GM19372 (cell line): Measurements from ENCODE around the gene ARHGAP19.
A peak's percentile ranks its signal among the peaks of the same experiment; 100 is the strongest.

ENCODE experiments used
- ATAC-seq: cut with Tn5 transposase; IDR thresholded peaks from one replicate; pipeline ENCODE4 v1.9.1; 2021; ENCODE audit warnings: mild to moderate bottlenecking, low read depth, moderate library complexity; ENCODE audit not compliant: unreplicated experiment

Gene ARHGAP19

GRCh38 chr10:97323501-97323900, 31.1 kb upstream of the ARHGAP19 start:
- no peak for ATAC-seq

GRCh38 chr10:97321804-97322190, 29.4 kb upstream of the ARHGAP19 start:
- no peak for ATAC-seq

- ATAC-seq = no peak
Observed at GRCh38 chr10:97321032-97321803, 28.8 kb upstream of the ARHGAP19 start.

GRCh38 chr10:97320480-97321031, 28.1 kb upstream of the ARHGAP19 start:
- no peak for ATAC-seq

GRCh38 chr10:97319671-97320479, 27.4 kb upstream of the ARHGAP19 start:
- ATAC-seq = no peak

- ATAC-seq = peak; percentile 79
Observed at GRCh38 chr10:97318772-97319651, 26.6 kb upstream of the ARHGAP19 start, which contains the start of gene FRAT1. TSS of gene FRAT1 (plus strand) at chr10:97319271. CDS start at chr10:97319454, 183 bp downstream.

- ATAC-seq = no peak
Observed at GRCh38 chr10:97314671-97315070, 22.2 kb upstream of the ARHGAP19 start.

- ATAC-seq = no peak
Observed at GRCh38 chr10:97312897-97313296, 20.5 kb upstream of the ARHGAP19 start.

GRCh38 chr10:97311111-97311626, 18.7 kb upstream of the ARHGAP19 start:
- ATAC-seq = no peak

- no peak for ATAC-seq
Observed at GRCh38 chr10:97307866-97308780, 15.7 kb upstream of the ARHGAP19 start.

- no peak for ATAC-seq
Observed at GRCh38 chr10:97307441-97307840, 15.0 kb upstream of the ARHGAP19 start.

- no peak for ATAC-seq
Observed at GRCh38 chr10:97302088-97302791, 9.8 kb upstream of the ARHGAP19 start.

GRCh38 chr10:97300980-97301379, 8.5 kb upstream of the ARHGAP19 start:
- ATAC-seq = no peak

GRCh38 chr10:97298223-97298571, 5.8 kb upstream of the ARHGAP19 start:
- no peak for ATAC-seq

GRCh38 chr10:97297556-97298222, 5.3 kb upstream of the ARHGAP19 start:
- no peak for ATAC-seq

GRCh38 chr10:97292862-97293198, 393 bp upstream of the ARHGAP19 start:
- ATAC-seq = no peak

- no peak for ATAC-seq
Observed at GRCh38 chr10:97291357-97292096, 910 bp downstream of the ARHGAP19 start.
